Progenitor cell of endocrine pancreas (in vitro differentiated cells): ENCODE results near the gene SEC61B. TPM values are rescaled to one million over a fixed set of nuclear protein-coding genes. Genes with fewer than 3 reads are reported as not detected.

Experiments
- DNase-seq: peaks from one replicate; pipeline ENCODE4 v3.0.0; 2021; ENCODE audit warnings: low spot score; ENCODE audit not compliant: unreplicated experiment
- H3K27ac Mint-ChIP-seq: 2 replicates; pipeline ENCODE4 v1.8.0; 2021; ENCODE audit warnings: mild to moderate bottlenecking, moderate library complexity, mixed read lengths
- H3K27me3 Mint-ChIP-seq: 2 replicates; pipeline ENCODE4 v1.8.0; 2021; ENCODE audit warnings: mixed read lengths
- H3K36me3 Mint-ChIP-seq: 2 replicates; pipeline ENCODE4 v1.8.0; 2022; ENCODE audit warnings: mixed read lengths; ENCODE audit not compliant: insufficient read depth
- H3K4me1 Mint-ChIP-seq: 2 replicates; pipeline ENCODE4 v1.8.0; 2021; ENCODE audit warnings: low read depth, mixed read lengths
- H3K4me3 Mint-ChIP-seq: 2 replicates; pipeline ENCODE4 v1.8.0; 2021; ENCODE audit warnings: low read depth, mild to moderate bottlenecking, moderate library complexity, mixed read lengths
- H3K9me3 Mint-ChIP-seq: 2 replicates; pipeline ENCODE4 v1.8.0; 2021; ENCODE audit warnings: low read depth, mixed read lengths
- total RNA-seq: library from RNA; stranded (reverse); gene quantifications from 2 replicates; pipeline ENCODE4 v1.2.1, GENCODE V29; 2021
- TF ChIP-seq, protein P1 (sequence below): fragments of 200-600 bp; sonication (generic); IDR thresholded peaks from one replicate; pipeline ENCODE4 v1.5.0; 2021; ENCODE audit warnings: antibody characterized with exemption, mild to moderate bottlenecking; ENCODE audit not compliant: unreplicated experiment

SEC61B gene
- total RNA-seq, 1 donor from 2014 or later, result 153 TPM

DNA sequence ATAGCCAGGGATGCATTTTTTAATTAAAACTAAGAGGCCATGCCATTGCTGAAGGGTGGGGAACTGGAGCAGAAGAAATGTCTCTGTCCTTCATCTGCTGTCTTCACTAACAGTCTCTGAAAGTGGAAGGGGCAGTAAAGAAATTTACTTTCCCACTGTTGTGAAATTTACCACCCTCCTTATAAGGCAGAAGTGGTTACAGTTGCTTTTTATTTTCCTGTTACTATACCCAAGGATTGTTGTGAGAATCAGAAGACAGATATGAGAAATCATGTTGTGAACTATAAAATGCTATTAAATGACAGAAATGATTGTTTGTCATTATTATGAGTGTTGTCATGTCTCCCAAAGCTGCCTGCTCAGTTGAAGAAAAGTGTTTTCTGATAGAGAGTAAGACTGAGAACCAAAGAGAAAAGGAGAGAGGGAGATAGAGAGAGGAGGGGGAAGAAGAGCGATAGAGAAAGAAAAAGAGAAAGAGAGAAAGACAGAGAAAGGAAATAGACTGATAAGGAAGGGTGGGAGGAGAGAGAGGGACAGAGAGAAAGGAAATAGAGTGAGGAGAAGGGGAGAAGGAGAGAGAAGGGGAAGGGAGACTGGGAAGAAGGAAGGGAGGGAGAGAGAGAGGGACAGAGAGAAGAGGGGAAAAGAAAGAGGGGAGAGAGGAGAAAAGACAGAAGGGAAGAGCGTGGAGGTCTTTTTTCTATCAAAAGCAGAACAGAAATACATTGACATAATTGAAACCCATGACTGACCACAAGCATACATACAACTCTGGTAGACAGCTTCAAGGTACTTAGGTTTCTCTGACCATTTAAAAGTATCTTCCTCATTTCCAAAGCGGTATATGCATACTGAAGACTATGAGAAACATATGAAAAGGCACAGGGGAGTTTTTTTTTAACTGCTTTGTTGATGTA lies 22.5 kb downstream of the SEC61B start:
- Mint-ChIP-seq H3K4me1 (no peaks in the 10 kb centered on the region), H3K27me3 (no peaks in the 10 kb centered on the region), H3K36me3 (peaks cover 10% of the 10 kb centered on the region), H3K4me3 (no peak overlapping the region), H3K9me3 (no peaks in the 10 kb centered on the region), H3K27ac (no peak overlapping the region)
- DNase-seq, result no peak
- TF ChIP-seq, protein P1, sequence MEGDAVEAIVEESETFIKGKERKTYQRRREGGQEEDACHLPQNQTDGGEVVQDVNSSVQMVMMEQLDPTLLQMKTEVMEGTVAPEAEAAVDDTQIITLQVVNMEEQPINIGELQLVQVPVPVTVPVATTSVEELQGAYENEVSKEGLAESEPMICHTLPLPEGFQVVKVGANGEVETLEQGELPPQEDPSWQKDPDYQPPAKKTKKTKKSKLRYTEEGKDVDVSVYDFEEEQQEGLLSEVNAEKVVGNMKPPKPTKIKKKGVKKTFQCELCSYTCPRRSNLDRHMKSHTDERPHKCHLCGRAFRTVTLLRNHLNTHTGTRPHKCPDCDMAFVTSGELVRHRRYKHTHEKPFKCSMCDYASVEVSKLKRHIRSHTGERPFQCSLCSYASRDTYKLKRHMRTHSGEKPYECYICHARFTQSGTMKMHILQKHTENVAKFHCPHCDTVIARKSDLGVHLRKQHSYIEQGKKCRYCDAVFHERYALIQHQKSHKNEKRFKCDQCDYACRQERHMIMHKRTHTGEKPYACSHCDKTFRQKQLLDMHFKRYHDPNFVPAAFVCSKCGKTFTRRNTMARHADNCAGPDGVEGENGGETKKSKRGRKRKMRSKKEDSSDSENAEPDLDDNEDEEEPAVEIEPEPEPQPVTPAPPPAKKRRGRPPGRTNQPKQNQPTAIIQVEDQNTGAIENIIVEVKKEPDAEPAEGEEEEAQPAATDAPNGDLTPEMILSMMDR, result no peak

DNA sequence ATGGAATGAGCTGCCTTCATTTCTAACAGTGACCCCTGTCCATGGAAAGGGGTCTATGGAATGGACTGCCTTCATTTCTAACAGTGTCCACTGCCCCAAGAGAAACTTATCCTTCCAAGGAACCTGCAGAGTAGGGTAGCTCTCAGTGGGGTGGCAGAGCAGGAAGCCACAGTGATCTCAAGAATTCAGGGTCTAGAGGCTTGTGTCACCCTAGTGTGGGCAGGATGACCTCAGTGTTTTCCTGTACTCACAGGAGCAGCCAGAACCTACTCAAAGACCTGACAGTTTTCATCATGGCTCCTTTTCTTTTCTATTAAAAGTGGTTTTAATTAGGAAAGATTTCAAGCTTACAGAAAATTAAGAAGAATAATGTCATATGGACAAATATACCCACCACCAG lies 27.5 kb downstream of the SEC61B start:
- Mint-ChIP-seq H3K27me3 (no peaks in the 10 kb centered on the region), H3K9me3 (no peaks in the 10 kb centered on the region), H3K27ac (no peak overlapping the region), H3K4me1 (no peaks in the 10 kb centered on the region), H3K4me3 (no peak overlapping the region), H3K36me3 (no peaks in the 10 kb centered on the region)
- TF ChIP-seq, protein P1, result no peak
- no peak for DNase-seq

- TF ChIP-seq, protein P1, result no peak
- H3K4me3 Mint-ChIP-seq, result no peak overlapping the region
- H3K36me3 Mint-ChIP-seq, result no peaks in the 10 kb centered on the region
- DNase-seq, result no peak
- no peaks in the 10 kb centered on the region for H3K4me1 Mint-ChIP-seq
- no peak overlapping the region for H3K27ac Mint-ChIP-seq
- H3K9me3 Mint-ChIP-seq, result no peaks in the 10 kb centered on the region
- no peaks in the 10 kb centered on the region for H3K27me3 Mint-ChIP-seq
Measured at GRCh38 chr9:99251157-99251556, 29.1 kb downstream of the SEC61B start.

GRCh38 chr9:99253134-99253533 lies 31.1 kb downstream of the SEC61B start:
- no peak overlapping the region for H3K4me3 Mint-ChIP-seq
- H3K36me3 Mint-ChIP-seq, result no peaks in the 10 kb centered on the region
- H3K4me1 Mint-ChIP-seq, result no peaks in the 10 kb centered on the region
- H3K27me3 Mint-ChIP-seq, result no peaks in the 10 kb centered on the region
- no peak for DNase-seq
- no peaks in the 10 kb centered on the region for H3K9me3 Mint-ChIP-seq
- TF ChIP-seq, protein P1, result no peak
- H3K27ac Mint-ChIP-seq, result no peak overlapping the region

- TF ChIP-seq, protein P1, result no peak
- peaks cover 3% of the 10 kb centered on the region for H3K27me3 Mint-ChIP-seq
- no peaks in the 10 kb centered on the region for H3K36me3 Mint-ChIP-seq
- H3K27ac Mint-ChIP-seq, result no peak overlapping the region
- no peaks in the 10 kb centered on the region for H3K9me3 Mint-ChIP-seq
- no peak for DNase-seq
- H3K4me1 Mint-ChIP-seq, result no peaks in the 10 kb centered on the region
- H3K4me3 Mint-ChIP-seq, result no peak overlapping the region
Measured at GRCh38 chr9:99253772-99254431, 31.8 kb downstream of the SEC61B start.
